Right atrium auricular region (tissue), 2 donors: ENCODE measurements around the gene ADGRD1. TPM values are rescaled to one million over a fixed set of nuclear protein-coding genes. Genes with fewer than 3 reads are reported as not detected.

ENCODE experiments used
- DNase-seq: peaks from one replicate; pipeline ENCODE4 v3.0.0-alpha.2; 2019; ENCODE audit warnings: low spot score
- H3K27ac ChIP-seq, 2 donors: fragments of 200-600 bp; sonication (generic); 1 replicate in 1 of 2; 2 replicates in 1 of 2; pipeline ENCODE4 v1.5.1; 2016 to 2019
- H3K27me3 ChIP-seq, 2 donors: fragments of 200-600 bp; sonication (generic); one replicate each; pipeline versions ENCODE4 v1.5.1 to v1.6.0; 2017 to 2019
- H3K36me3 ChIP-seq: fragments of 200-600 bp; sonication (generic); one replicate; pipeline ENCODE4 v1.5.1; 2016
- H3K4me1 ChIP-seq, 2 donors: fragments of 200-600 bp; sonication (generic); one replicate each; pipeline versions ENCODE4 v1.5.1 to v1.6.0; 2017 to 2019
- H3K4me3 ChIP-seq, 2 donors: fragments of 200-600 bp; sonication (generic); 1 replicate in 1 of 2; 2 replicates in 1 of 2; pipeline ENCODE4 v1.5.1; 2017 to 2019; ENCODE audit warnings: mild to moderate bottlenecking in 1 of 2, moderate library complexity in 1 of 2
- H3K9me3 ChIP-seq, 2 donors: fragments of 200-600 bp; sonication (generic); one replicate each; pipeline ENCODE4 v1.5.1; 2019
- CTCF ChIP-seq, 2 donors: fragments of 200-600 bp; sonication (generic); IDR thresholded peaks; one replicate each; pipeline ENCODE4 v1.5.1; 2019; ENCODE audit warnings: antibody characterized with exemption in 2 of 2
- total RNA-seq, 2 donors: library from RNA; depleted of rRNA; stranded (reverse); fragments of >200 nt; gene quantifications; one replicate each; pipeline ENCODE4 v1.1.0, GENCODE V29; 2016

Gene ADGRD1
- total RNA-seq, 2 donors from 2014 or later: 120 to 168 TPM

GRCh38 chr12:130956009-130956408, 2.3 kb downstream of the ADGRD1 start:
- Histone ChIP-seq H3K36me3 (peaks cover 37% of the 10 kb centered on the region), H3K27me3 (no peaks in the 10 kb centered on the region), H3K27ac (peak overlapping the region; percentile 91 to 94), H3K4me1 (peaks cover 0 to 67% of the 10 kb centered on the region in 2 donors), H3K9me3 (no peaks in the 10 kb centered on the region), H3K4me3 (peak overlapping the region; percentile 62 to 69)
- TF ChIP-seq CTCF (IDR thresholded peaks at IDR 0.05): no peak
- no peak for DNase-seq

GRCh38 chr12:130956456-130957303, 3.0 kb downstream of the ADGRD1 start:
- TF ChIP-seq CTCF (IDR thresholded peaks at IDR 0.05): no peak
- H3K27ac ChIP-seq: peak overlapping the region; percentile 91 to 94
- no peak for DNase-seq
- H3K9me3 ChIP-seq: no peaks in the 10 kb centered on the region
- H3K4me3 ChIP-seq: peak overlapping the region; percentile 62 to 69
- H3K36me3 ChIP-seq: peaks cover 37% of the 10 kb centered on the region
- no peaks in the 10 kb centered on the region for H3K27me3 ChIP-seq
- peaks cover 0 to 73% of the 10 kb centered on the region in 2 donors for H3K4me1 ChIP-seq

- Histone ChIP-seq H3K27ac (peak overlapping the region in 1 of 2 donors; percentile 80), H3K4me1 (peaks cover 0 to 70% of the 10 kb centered on the region in 2 donors), H3K36me3 (peaks cover 37% of the 10 kb centered on the region), H3K27me3 (no peaks in the 10 kb centered on the region), H3K9me3 (no peaks in the 10 kb centered on the region), H3K4me3 (peak overlapping the region in 1 of 2 donors; percentile 18)
- no peak for DNase-seq
- no peak for TF ChIP-seq CTCF (IDR thresholded peaks at IDR 0.05)
Observed at GRCh38 chr12:130957304-130957621, 3.6 kb downstream of the ADGRD1 start.

GRCh38 chr12:130958557-130959140, 4.9 kb downstream of the ADGRD1 start:
- Histone ChIP-seq H3K27me3 (no peaks in the 10 kb centered on the region), H3K4me3 (peak overlapping the region in 1 of 2 donors; percentile 5), H3K27ac (peak overlapping the region; percentile 80 to 90), H3K9me3 (no peaks in the 10 kb centered on the region), H3K36me3 (peaks cover 37% of the 10 kb centered on the region), H3K4me1 (peaks cover 0 to 63% of the 10 kb centered on the region in 2 donors)
- no peak for DNase-seq
- no peak for TF ChIP-seq CTCF (IDR thresholded peaks at IDR 0.05)

- H3K4me3 ChIP-seq: peak overlapping the region in 1 of 2 donors; percentile 0
- H3K27ac ChIP-seq: peak overlapping the region; percentile 80 to 90
- no peaks in the 10 kb centered on the region for H3K9me3 ChIP-seq
Observed at GRCh38 chr12:130959632-130960031, 5.9 kb downstream of the ADGRD1 start.

More at GRCh38 chr12:130959632-130960031, 5.9 kb downstream of the ADGRD1 start:
- H3K4me1 ChIP-seq: peaks cover 0 to 63% of the 10 kb centered on the region in 2 donors
- H3K27me3 ChIP-seq: no peaks in the 10 kb centered on the region
- no peak for TF ChIP-seq CTCF (IDR thresholded peaks at IDR 0.05)
- H3K36me3 ChIP-seq: peaks cover 37% of the 10 kb centered on the region
- DNase-seq: no peak
